SK-N-SH (cell line): ENCODE data around the gene COL15A1. TPM values are rescaled to one million over a fixed set of nuclear protein-coding genes. Genes with fewer than 3 reads are reported as not detected.
A peak's percentile ranks its signal among the peaks of the same experiment; 100 is the strongest.

ENCODE experiments used
- CTCF ChIA-PET: fragments of 300-600, 350-600 bp; formaldehyde crosslinking; extraction: SDS; loops from one replicate; lab custom pipeline; 2021; lab: Yijun Ruan, JAX
- POLR2A ChIA-PET: fragments of 350-600 bp; sonication (Branson Sonifier 250); formaldehyde crosslinking; extraction: SDS; loops from one replicate; lab custom pipeline; 2020; ENCODE audit warnings: antibody characterized with exemption, inconsistent platforms; lab: Yijun Ruan, JAX
- DNase-seq: peaks from one replicate; pipeline ENCODE4 v3.0.0; 2012
- H2AFZ ChIP-seq: fragments of 200-600 bp; sonication (generic); 2 replicates; pipeline ENCODE4 v1.8.1; 2016; ENCODE audit warnings: antibody characterized with exemption, mild to moderate bottlenecking, low read depth
- H3F3A ChIP-seq: fragments of 200-600 bp; sonication (generic); replicated peaks from 2 replicates; pipeline ENCODE3; 2016; ENCODE audit warnings: antibody characterized with exemption, mild to moderate bottlenecking; ENCODE audit not compliant: insufficient read depth
- H3K27ac ChIP-seq, 2 experiments: fragments of 200-500 bp in 1 of 2; fragments of 200-600 bp in 1 of 2; sonication (Bioruptor generic) in 1 of 2; sonication (generic), shearing (Covaris generic) in 1 of 2; 2 replicates each; pipeline versions ENCODE4 v1.5.1 to v1.6.1; 2014 to 2016; ENCODE audit warnings: low read depth in 2 of 2, inconsistent platforms in 1 of 2, low read length in 1 of 2, mild to moderate bottlenecking in 1 of 2, mixed read lengths in 1 of 2
- H3K27me3 ChIP-seq: fragments of 200-600 bp; sonication (generic), shearing (Covaris generic); 2 replicates; pipeline ENCODE4 v1.6.1; 2016; ENCODE audit warnings: mixed run types; ENCODE audit not compliant: insufficient read depth
- H3K36me3 ChIP-seq, 2 experiments: fragments of 200-500 bp in 1 of 2; fragments of 200-600 bp in 1 of 2; sonication (Bioruptor generic) in 1 of 2; sonication (generic) in 1 of 2; replicated peaks in 1 of 2; 2 replicates each; pipeline versions ENCODE3 to v1.5.1; 2014 to 2016; ENCODE audit warnings: low read length in 1 of 2, mild to moderate bottlenecking in 1 of 2; ENCODE audit not compliant: insufficient read depth in 2 of 2, control insufficient read depth in 1 of 2
- H3K4me1 ChIP-seq, 2 experiments: fragments of 200-500 bp in 1 of 2; fragments of 200-600 bp in 1 of 2; sonication (Bioruptor generic) in 1 of 2; sonication (generic), shearing (Covaris generic) in 1 of 2; 2 replicates each; pipeline versions ENCODE4 v1.5.1 to v1.6.1; 2014 to 2016; ENCODE audit warnings: low read depth in 1 of 2, low read length in 1 of 2, mixed run types in 1 of 2; ENCODE audit not compliant: insufficient read depth in 2 of 2, control insufficient read depth in 1 of 2
- H3K4me2 ChIP-seq: fragments of 200-600 bp; sonication (generic), shearing (Covaris generic); 2 replicates; pipeline ENCODE4 v1.6.1; 2017; ENCODE audit warnings: mixed run types
- H3K4me3 ChIP-seq, 2 experiments: fragments of 200-500 bp in 1 of 2; fragments of 200-600 bp in 1 of 2; sonication (Bioruptor generic) in 1 of 2; sonication (generic), shearing (Covaris generic) in 1 of 2; 2 replicates each; pipeline versions ENCODE4 v1.5.1 to v1.8.1; 2014 to 2016; ENCODE audit warnings: low read depth in 2 of 2, inconsistent platforms in 1 of 2, low read length in 1 of 2, mild to moderate bottlenecking in 1 of 2, mixed read lengths in 1 of 2, moderate library complexity in 1 of 2
- H3K79me2 ChIP-seq: fragments of 200-600 bp; sonication (generic); 2 replicates; pipeline ENCODE4 v1.8.1; 2017; ENCODE audit warnings: mild to moderate bottlenecking; ENCODE audit not compliant: insufficient read depth
- H3K9ac ChIP-seq: fragments of 200-600 bp; sonication (generic); 2 replicates; pipeline ENCODE4 v1.6.1; 2017; ENCODE audit warnings: mixed run types
- H3K9me2 ChIP-seq: fragments of 200-600 bp; sonication (generic); 2 replicates; pipeline ENCODE4 v1.6.1; 2017; ENCODE audit warnings: mixed run types
- H3K9me3 ChIP-seq: fragments of 200-600 bp; sonication (generic); 2 replicates; pipeline ENCODE4 v1.6.1; 2017; ENCODE audit warnings: mixed run types, mild to moderate bottlenecking, moderate library complexity
- H4K20me1 ChIP-seq: fragments of 200-600 bp; sonication (generic); 2 replicates; pipeline ENCODE4 v1.6.1; 2017; ENCODE audit warnings: mild to moderate bottlenecking, mixed run types; ENCODE audit not compliant: insufficient read depth
- ELF1 ChIP-seq: IDR thresholded peaks from 2 replicates; pipeline ENCODE4 v1.4.0; 2012
- FOSL2 ChIP-seq: IDR thresholded peaks from 2 replicates; pipeline ENCODE4 v1.4.0; 2012; ENCODE audit warnings: low read depth, mild to moderate bottlenecking, moderate library complexity, borderline replicate concordance
- FOXJ3 ChIP-seq: sonication (generic); formaldehyde crosslinking; IDR thresholded peaks from 2 replicates; pipeline ENCODE4 v1.5.1; 2020; ENCODE audit warnings: mild to moderate bottlenecking, missing genetic modification reagents
- GABPA ChIP-seq: IDR thresholded peaks from 2 replicates; pipeline ENCODE4 v1.4.0; 2012; ENCODE audit warnings: low read depth, mild to moderate bottlenecking
- GATA2 ChIP-seq: sonication (generic); formaldehyde crosslinking; IDR thresholded peaks from 2 replicates; pipeline ENCODE4 v1.5.0; 2020; ENCODE audit warnings: mild to moderate bottlenecking, missing genetic modification reagents
- NFIC ChIP-seq: IDR thresholded peaks from 2 replicates; pipeline ENCODE4 v1.4.0; 2012; ENCODE audit warnings: borderline replicate concordance
- RAD21 ChIP-seq: IDR thresholded peaks from 2 replicates; pipeline ENCODE4 v1.6.1; 2012; ENCODE audit warnings: mild to moderate bottlenecking, low read length
- RCOR1 ChIP-seq: fragments of 150-350 bp; IDR thresholded peaks from 2 replicates; pipeline ENCODE4 v1.6.1; 2017; ENCODE audit warnings: antibody characterized with exemption, low read length
- RFX5 ChIP-seq: IDR thresholded peaks from 2 replicates; pipeline ENCODE4 v1.6.1; 2012; ENCODE audit warnings: mild to moderate bottlenecking, improper control_type of control experiment, low read length
- RXRA ChIP-seq: IDR thresholded peaks from 2 replicates; pipeline ENCODE4 v1.4.0; 2012; ENCODE audit warnings: low read depth, mild to moderate bottlenecking, borderline replicate concordance
- TAF1 ChIP-seq: IDR thresholded peaks from 2 replicates; pipeline ENCODE4 v1.6.1; 2012; ENCODE audit warnings: low read depth, mild to moderate bottlenecking, low read length, moderate library complexity, borderline replicate concordance
- TCF12 ChIP-seq: IDR thresholded peaks from 2 replicates; pipeline ENCODE4 v1.4.0; 2012
- USF2 ChIP-seq: fragments of 150-350 bp; IDR thresholded peaks from 2 replicates; pipeline ENCODE4 v1.6.1; 2017; ENCODE audit warnings: antibody characterized with exemption, low read length, low read depth, borderline replicate concordance
- YY1 ChIP-seq: IDR thresholded peaks from 2 replicates; pipeline ENCODE4 v1.4.0; 2012; ENCODE audit warnings: low read depth, mild to moderate bottlenecking
- WGBS: methylation state at CpG from one replicate; pipeline ENCODE4 v1.1.6; 2017; ENCODE audit warnings: low lambda C conversion rate; 5-methylcytosine and 5-hydroxymethylcytosine counted together
- polyA plus RNA-seq, 3 experiments: library from polyadenylated mRNA; depleted of rRNA; stranded (reverse); fragments of >200 nt; gene quantifications; 2 replicates each; pipeline ENCODE4 v1.2.3, GENCODE V29; 2012
- TF ChIP-seq, protein P1 (sequence below): IDR thresholded peaks from 2 replicates; pipeline ENCODE4; 2012
- TF ChIP-seq, protein P2 (sequence below): IDR thresholded peaks from 2 replicates; pipeline ENCODE4 v1.6.1; 2012; ENCODE audit warnings: mild to moderate bottlenecking, low read depth, low read length, moderate library complexity

The COL15A1 gene
- polyA plus RNA-seq, 1 of the 3 experiments (the other 2 are of a cell fraction) = 0.84 TPM

DNA sequence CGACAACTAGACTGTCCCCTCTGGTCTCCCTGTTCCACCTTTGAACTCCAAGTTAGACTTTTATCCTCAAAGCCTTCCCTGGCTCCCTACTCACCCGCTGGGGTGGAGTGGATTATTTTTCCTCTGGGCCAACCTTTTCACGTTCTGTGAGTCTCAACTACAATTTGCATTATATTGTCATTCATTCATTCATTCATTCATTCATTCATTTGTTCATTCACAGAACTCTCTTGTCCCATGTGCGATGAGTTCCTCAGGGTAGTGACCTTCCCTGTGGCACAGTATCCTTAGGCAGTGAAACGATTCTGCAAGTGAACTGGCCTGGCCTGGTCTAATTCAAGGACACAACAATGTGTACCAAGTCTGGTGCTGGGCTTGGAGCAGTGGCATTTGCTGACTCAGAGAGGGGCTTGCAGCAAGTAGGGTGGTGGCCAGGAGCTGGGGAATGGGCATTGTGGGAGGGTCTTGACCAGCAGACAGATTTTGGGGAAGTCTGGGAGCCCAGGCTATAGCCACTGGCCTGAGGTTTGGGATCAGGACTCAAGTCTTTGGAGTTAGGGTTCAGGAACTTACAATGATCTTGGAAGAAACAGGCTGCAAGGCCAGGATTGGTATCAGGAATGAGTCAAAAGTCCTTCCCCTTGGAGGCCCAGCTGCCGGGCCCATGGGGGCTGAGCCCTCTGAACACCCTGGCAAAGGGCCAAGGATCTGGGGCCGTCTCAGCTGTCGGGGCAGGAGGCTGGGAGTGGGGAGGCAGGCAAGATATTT lies 37.2 kb upstream of the COL15A1 start:
- ChIA-PET POLR2A (no interaction called here), CTCF (no interaction called here)
- peaks cover 14% of the 10 kb centered on the region for H3F3A ChIP-seq
- no peaks in the 10 kb centered on the region for H3K9me3 ChIP-seq
- H3K36me3 ChIP-seq = no peaks in the 10 kb centered on the region
- peak overlapping the region in 1 of 2 experiments; percentile 6; a peak in 1 of 4 replicates for H3K27ac ChIP-seq
- no peak overlapping the region for H3K4me3 ChIP-seq
- H3K4me2 ChIP-seq = peak overlapping the region; percentile 12; the same call in 1 of the 2 replicates
- WGBS = 48% methylated on average over 7 of the region's 8 CpGs
- H4K20me1 ChIP-seq = no peaks in the 10 kb centered on the region
- H3K4me1 ChIP-seq = peaks cover 0 to 23% of the 10 kb centered on the region in 2 experiments; a peak in 2 of 4 replicates
- no peaks in the 10 kb centered on the region for H3K79me2 ChIP-seq
- no peaks in the 10 kb centered on the region for H3K9me2 ChIP-seq
- no peak for DNase-seq
- H2AFZ ChIP-seq = no peak overlapping the region
- no peaks in the 10 kb centered on the region for H3K27me3 ChIP-seq
- H3K9ac ChIP-seq = no peak overlapping the region
- no peak for TF ChIP-seq RCOR1
- TF ChIP-seq GABPA = no peak
- no peak for TF ChIP-seq FOXJ3 (CRISPR knock-in tag)
- TF ChIP-seq FOSL2 = peak; percentile 11; the same call in 1 of the 2 replicates
- TF ChIP-seq YY1 = no peak
- TF ChIP-seq, protein P1, sequence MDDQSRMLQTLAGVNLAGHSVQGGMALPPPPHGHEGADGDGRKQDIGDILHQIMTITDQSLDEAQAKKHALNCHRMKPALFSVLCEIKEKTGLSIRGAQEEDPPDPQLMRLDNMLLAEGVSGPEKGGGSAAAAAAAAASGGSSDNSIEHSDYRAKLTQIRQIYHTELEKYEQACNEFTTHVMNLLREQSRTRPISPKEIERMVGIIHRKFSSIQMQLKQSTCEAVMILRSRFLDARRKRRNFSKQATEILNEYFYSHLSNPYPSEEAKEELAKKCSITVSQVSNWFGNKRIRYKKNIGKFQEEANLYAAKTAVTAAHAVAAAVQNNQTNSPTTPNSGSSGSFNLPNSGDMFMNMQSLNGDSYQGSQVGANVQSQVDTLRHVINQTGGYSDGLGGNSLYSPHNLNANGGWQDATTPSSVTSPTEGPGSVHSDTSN = peak; percentile 19; the same call in 1 of the 2 replicates
- TF ChIP-seq, protein P2, sequence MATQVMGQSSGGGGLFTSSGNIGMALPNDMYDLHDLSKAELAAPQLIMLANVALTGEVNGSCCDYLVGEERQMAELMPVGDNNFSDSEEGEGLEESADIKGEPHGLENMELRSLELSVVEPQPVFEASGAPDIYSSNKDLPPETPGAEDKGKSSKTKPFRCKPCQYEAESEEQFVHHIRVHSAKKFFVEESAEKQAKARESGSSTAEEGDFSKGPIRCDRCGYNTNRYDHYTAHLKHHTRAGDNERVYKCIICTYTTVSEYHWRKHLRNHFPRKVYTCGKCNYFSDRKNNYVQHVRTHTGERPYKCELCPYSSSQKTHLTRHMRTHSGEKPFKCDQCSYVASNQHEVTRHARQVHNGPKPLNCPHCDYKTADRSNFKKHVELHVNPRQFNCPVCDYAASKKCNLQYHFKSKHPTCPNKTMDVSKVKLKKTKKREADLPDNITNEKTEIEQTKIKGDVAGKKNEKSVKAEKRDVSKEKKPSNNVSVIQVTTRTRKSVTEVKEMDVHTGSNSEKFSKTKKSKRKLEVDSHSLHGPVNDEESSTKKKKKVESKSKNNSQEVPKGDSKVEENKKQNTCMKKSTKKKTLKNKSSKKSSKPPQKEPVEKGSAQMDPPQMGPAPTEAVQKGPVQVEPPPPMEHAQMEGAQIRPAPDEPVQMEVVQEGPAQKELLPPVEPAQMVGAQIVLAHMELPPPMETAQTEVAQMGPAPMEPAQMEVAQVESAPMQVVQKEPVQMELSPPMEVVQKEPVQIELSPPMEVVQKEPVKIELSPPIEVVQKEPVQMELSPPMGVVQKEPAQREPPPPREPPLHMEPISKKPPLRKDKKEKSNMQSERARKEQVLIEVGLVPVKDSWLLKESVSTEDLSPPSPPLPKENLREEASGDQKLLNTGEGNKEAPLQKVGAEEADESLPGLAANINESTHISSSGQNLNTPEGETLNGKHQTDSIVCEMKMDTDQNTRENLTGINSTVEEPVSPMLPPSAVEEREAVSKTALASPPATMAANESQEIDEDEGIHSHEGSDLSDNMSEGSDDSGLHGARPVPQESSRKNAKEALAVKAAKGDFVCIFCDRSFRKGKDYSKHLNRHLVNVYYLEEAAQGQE = no peak
- TF ChIP-seq USF2 = no peak
- no peak for TF ChIP-seq RXRA
- peak; percentile 87 for TF ChIP-seq NFIC
- no peak for TF ChIP-seq RFX5
- no peak for TF ChIP-seq GATA2 (CRISPR knock-in tag)
- no peak for TF ChIP-seq ELF1
- TF ChIP-seq TAF1 = no peak
- TF ChIP-seq RAD21 = no peak
- peak; percentile 43; the same call in 1 of the 2 replicates for TF ChIP-seq TCF12
